HG02870 (cell line): ENCODE results near the gene BRD1.

Experiments
- ATAC-seq: cut with Tn5 transposase; IDR thresholded peaks from one replicate; pipeline ENCODE4 v1.9.1; 2021; ENCODE audit warnings: mild to moderate bottlenecking, moderate library complexity; ENCODE audit not compliant: unreplicated experiment

The BRD1 gene

GRCh38 chr22:49803737-49804375 lies 23.8 kb downstream of the BRD1 start:
- no peak for ATAC-seq

GRCh38 chr22:49803134-49803533 lies 24.5 kb downstream of the BRD1 start:
- ATAC-seq, result no peak

GRCh38 chr22:49801391-49802060 lies 26.1 kb downstream of the BRD1 start:
- ATAC-seq, result no peak

- no peak for ATAC-seq
These were observed 27.1 kb downstream of the BRD1 start for GRCh38 chr22:49800408-49801238.

- ATAC-seq, result no peak
These were observed 28.1 kb downstream of the BRD1 start for GRCh38 chr22:49799431-49800075.

- no peak for ATAC-seq
These were observed 29.1 kb downstream of the BRD1 start for GRCh38 chr22:49798486-49799151.

- ATAC-seq, result no peak
These were observed 30.0 kb downstream of the BRD1 start for GRCh38 chr22:49797706-49798105.

GRCh38 chr22:49796596-49797270 lies 30.9 kb downstream of the BRD1 start:
- no peak for ATAC-seq

GRCh38 chr22:49795521-49795920 lies 32.2 kb downstream of the BRD1 start:
- ATAC-seq, result no peak

GRCh38 chr22:49793871-49794270 lies 33.8 kb downstream of the BRD1 start:
- no peak for ATAC-seq

- no peak for ATAC-seq
These were observed 34.4 kb downstream of the BRD1 start for GRCh38 chr22:49793296-49793695.

- ATAC-seq, result no peak
These were observed 35.6 kb downstream of the BRD1 start for GRCh38 chr22:49792107-49792506.

- ATAC-seq, result no peak
These were observed 36.0 kb downstream of the BRD1 start for GRCh38 chr22:49791682-49792081.

GRCh38 chr22:49790912-49791311 lies 36.8 kb downstream of the BRD1 start:
- no peak for ATAC-seq

- no peak for ATAC-seq
These were observed 38.2 kb downstream of the BRD1 start for GRCh38 chr22:49789289-49790141.

- no peak for ATAC-seq
These were observed 39.2 kb downstream of the BRD1 start for GRCh38 chr22:49788504-49788903.

- ATAC-seq, result no peak
These were observed 39.8 kb downstream of the BRD1 start for GRCh38 chr22:49787861-49788260.

- ATAC-seq, result no peak
These were observed 40.5 kb downstream of the BRD1 start for GRCh38 chr22:49786976-49787706.
